GM23338 (cell line): ENCODE data around the gene ERFE. TPM values are rescaled to one million over a fixed set of nuclear protein-coding genes. Genes with fewer than 3 reads are reported as not detected.

ENCODE experiments used
- ATAC-seq: fragments of 200-7000 bp; cut with Tn5 transposase; 3 replicates; pipeline ENCODE4 v1.9.1; 2020
- DNase-seq: peaks from one replicate; pipeline ENCODE4 v3.0.0-alpha.2; 2015; ENCODE audit warnings: low spot score
- H2AFZ ChIP-seq: fragments of 200-600 bp; sonication (generic); 2 replicates; pipeline ENCODE4 v1.8.0; 2016; ENCODE audit warnings: antibody characterized with exemption, mild to moderate bottlenecking, moderate library complexity
- H3F3A ChIP-seq: fragments of 200-600 bp; sonication (generic); replicated peaks from 2 replicates; pipeline ENCODE4 v1.8.0; 2017; ENCODE audit warnings: antibody characterized with exemption, mixed run types, low read depth
- H3K27ac ChIP-seq: fragments of 200-600 bp; sonication (generic); 2 replicates; pipeline ENCODE4 v1.6.1; 2016; ENCODE audit warnings: low read depth
- H3K27me3 ChIP-seq: fragments of 200-600 bp; sonication (generic); 2 replicates; pipeline ENCODE4 v1.8.0; 2016; ENCODE audit warnings: mild to moderate bottlenecking, mixed run types, moderate library complexity; ENCODE audit not compliant: insufficient read depth
- H3K36me3 ChIP-seq: fragments of 200-600 bp; sonication (generic); 2 replicates; pipeline ENCODE4 v1.8.0; 2016; ENCODE audit warnings: mild to moderate bottlenecking; ENCODE audit not compliant: insufficient read depth
- H3K4me1 ChIP-seq: fragments of 200-600 bp; sonication (generic); 2 replicates; pipeline ENCODE4 v1.8.0; 2016; ENCODE audit warnings: mild to moderate bottlenecking, moderate library complexity; ENCODE audit not compliant: insufficient read depth
- H3K4me2 ChIP-seq: fragments of 200-600 bp; sonication (generic); 2 replicates; pipeline ENCODE4 v1.7.1; 2017; ENCODE audit warnings: mixed run types
- H3K4me3 ChIP-seq: fragments of 200-600 bp; sonication (generic); 2 replicates; pipeline ENCODE4 v1.6.1; 2016; ENCODE audit warnings: mixed run types
- H3K79me2 ChIP-seq: fragments of 200-600 bp; sonication (generic); replicated peaks from 2 replicates; pipeline ENCODE4 v1.8.0; 2017; ENCODE audit warnings: mild to moderate bottlenecking; ENCODE audit not compliant: insufficient read depth
- H3K9me2 ChIP-seq: fragments of 200-600 bp; sonication (generic); 2 replicates; pipeline ENCODE4 v1.8.0; 2017; ENCODE audit not compliant: insufficient read depth
- H4K20me1 ChIP-seq: fragments of 200-600 bp; sonication (generic); replicated peaks from 2 replicates; pipeline ENCODE4 v1.8.0; 2017; ENCODE audit warnings: mild to moderate bottlenecking; ENCODE audit not compliant: insufficient read depth
- H3K27ac Mint-ChIP-seq: 2 replicates; pipeline ENCODE4 v1.8.0; 2020; ENCODE audit warnings: inconsistent platforms, mild to moderate bottlenecking, moderate library complexity, mixed read lengths
- H3K27me3 Mint-ChIP-seq: 3 replicates; pipeline ENCODE4 v1.8.0; 2022; ENCODE audit warnings: low read depth, mild to moderate bottlenecking, moderate library complexity, mixed read lengths, inconsistent platforms; ENCODE audit not compliant: insufficient read depth, poor library complexity
- H3K36me3 Mint-ChIP-seq: 3 replicates; pipeline ENCODE4 v1.8.0; 2021; ENCODE audit warnings: low read depth, mild to moderate bottlenecking, inconsistent platforms, moderate library complexity, mixed read lengths
- H3K4me1 Mint-ChIP-seq: 3 replicates; pipeline ENCODE4 v1.8.0; 2020; ENCODE audit warnings: mild to moderate bottlenecking, inconsistent platforms, mixed read lengths
- H3K4me3 Mint-ChIP-seq: 3 replicates; pipeline ENCODE4 v1.8.0; 2021; ENCODE audit warnings: moderate library complexity, mild to moderate bottlenecking, inconsistent platforms, mixed read lengths
- H3K9me3 Mint-ChIP-seq: 3 replicates; pipeline ENCODE4 v1.8.0; 2020; ENCODE audit warnings: moderate library complexity, mild to moderate bottlenecking, inconsistent platforms, mixed read lengths
- CREB1 ChIP-seq: fragments of 250-450 bp; sonication (Bioruptor Pico); IDR thresholded peaks from 2 replicates; pipeline ENCODE4 v1.5.0; 2020; ENCODE audit warnings: low read depth, mild to moderate bottlenecking, moderate library complexity
- CTCF ChIP-seq, 2 experiments: fragments of 200-600 bp in 1 of 2; sonication (generic) in 1 of 2; conservative IDR thresholded peaks; 2 replicates each; pipeline versions ENCODE4 v1.5.1 to v1.6.1; 2016 to 2017; ENCODE audit warnings: antibody characterized with exemption in 2 of 2, low read depth in 2 of 2, mild to moderate bottlenecking in 2 of 2, moderate library complexity in 1 of 2
- ETS1 ChIP-seq: IDR thresholded peaks from 2 replicates; pipeline ENCODE4 v1.6.1; 2016; ENCODE audit warnings: antibody characterized with exemption
- EZH2 ChIP-seq: fragments of 200-600 bp; sonication (generic); IDR thresholded peaks from one replicate; pipeline ENCODE4 v1.8.0; 2017; ENCODE audit warnings: antibody characterized with exemption, mild to moderate bottlenecking, low read depth; ENCODE audit not compliant: unreplicated experiment
- EZH2phosphoT487 ChIP-seq: fragments of 200-600 bp; sonication (generic); IDR thresholded peaks from one replicate; pipeline ENCODE4 v1.8.1; 2018; ENCODE audit warnings: antibody characterized with exemption; ENCODE audit not compliant: unreplicated experiment
- JUNB ChIP-seq: IDR thresholded peaks from one replicate; pipeline ENCODE4 v1.6.1; 2016; ENCODE audit warnings: antibody characterized with exemption; ENCODE audit not compliant: unreplicated experiment
- NANOG ChIP-seq: IDR thresholded peaks from 2 replicates; pipeline ENCODE4 v1.6.1; 2016; ENCODE audit warnings: antibody characterized with exemption, borderline replicate concordance
- POLR2AphosphoS5 ChIP-seq: IDR thresholded peaks from 2 replicates; pipeline ENCODE4 v1.6.1; 2016; ENCODE audit warnings: antibody characterized with exemption, low read depth
- REST ChIP-seq: IDR thresholded peaks from one replicate; pipeline ENCODE4 v1.6.1; 2018; ENCODE audit warnings: antibody characterized with exemption; ENCODE audit not compliant: unreplicated experiment
- STAT1 ChIP-seq: IDR thresholded peaks from one replicate; pipeline ENCODE4 v1.6.1; 2016; ENCODE audit warnings: antibody characterized with exemption; ENCODE audit not compliant: unreplicated experiment
- ZNF114 ChIP-seq: fragments of 250-450 bp; sonication (Bioruptor Pico); IDR thresholded peaks from 2 replicates; pipeline ENCODE4 v1.5.0; 2020; ENCODE audit warnings: mild to moderate bottlenecking, moderate library complexity
- ZNF331 ChIP-seq: fragments of 250-450 bp; sonication (Bioruptor Pico); IDR thresholded peaks from 2 replicates; pipeline ENCODE4 v1.5.0; 2020; ENCODE audit warnings: low read depth, mild to moderate bottlenecking, moderate library complexity
- ZNF462 ChIP-seq: fragments of 250-450 bp; sonication (Bioruptor Pico); IDR thresholded peaks from 2 replicates; pipeline ENCODE4 v1.5.0; 2020; ENCODE audit warnings: mild to moderate bottlenecking, moderate library complexity
- polyA plus RNA-seq: library from polyadenylated mRNA; unstranded; fragments of >200 nt; fragmentation: Nextera tagmentation; extraction: Ambion mirVana; gene quantifications from 2 replicates; pipeline ENCODE4 v1.2.1, GENCODE V29; 2016
- total RNA-seq: library from RNA; depleted of rRNA; stranded (reverse); fragments of >200 nt; shearing (Covaris generic); gene quantifications from 2 replicates; pipeline ENCODE4 v1.2.3, GENCODE V29; 2014

Gene ERFE
- total and polyA plus RNA-seq, 2 experiments from 2014 or later = 1.0 to 3.3 TPM

GRCh38 chr2:238117199-238118154 is 41.3 kb upstream of the ERFE start:
- H3K27me3 ChIP-seq = no peaks in the 10 kb centered on the region
- H3K4me2 ChIP-seq = no peak overlapping the region
- DNase-seq (no peak), ATAC-seq (no peak)
- peaks cover 10% of the 10 kb centered on the region for H3K27me3 Mint-ChIP-seq
- H3K27ac Mint-ChIP-seq = no peak overlapping the region
- TF ChIP-seq CTCF (conservative IDR thresholded peaks at IDR 0.05; ENCODE audit: low read depth in 2 of 2) = no peak
- TF ChIP-seq CREB1 (CRISPR knock-in tag) = no peak
- no peak for TF ChIP-seq POLR2AphosphoS5
- no peak for TF ChIP-seq ZNF331 (CRISPR knock-in tag)
- TF ChIP-seq STAT1 = no peak
- TF ChIP-seq REST = no peak
- no peak for TF ChIP-seq ETS1
- no peak for TF ChIP-seq ZNF114
- no peak for TF ChIP-seq ZNF462 (CRISPR knock-in tag)
- no peak for TF ChIP-seq EZH2
- no peak for TF ChIP-seq NANOG
- TF ChIP-seq JUNB = no peak
- TF ChIP-seq EZH2phosphoT487 = no peak
- H3K9me2 ChIP-seq = no peaks in the 10 kb centered on the region
- no peaks in the 10 kb centered on the region for H3K36me3 Mint-ChIP-seq
- H3K4me3 Mint-ChIP-seq = no peak overlapping the region
- peaks cover 13% of the 10 kb centered on the region; the same call in 2 of the 3 replicates for H3K9me3 Mint-ChIP-seq
- H3K79me2 ChIP-seq = no peaks in the 10 kb centered on the region
- peaks cover 4% of the 10 kb centered on the region; the same call in 1 of the 3 replicates for H3K4me1 Mint-ChIP-seq
- no peak overlapping the region for H2AFZ ChIP-seq
- H4K20me1 ChIP-seq = no peaks in the 10 kb centered on the region
- no peaks in the 10 kb centered on the region for H3F3A ChIP-seq
- H3K36me3 ChIP-seq = no peaks in the 10 kb centered on the region
- H3K27ac ChIP-seq = no peak overlapping the region
- no peaks in the 10 kb centered on the region for H3K4me1 ChIP-seq
- H3K4me3 ChIP-seq = no peak overlapping the region
